Activated T-helper 2 cell treated with anti-CD3 and anti-CD28 coated beads, Interferon-gamma antibody, Interleukin-2, Interleukin-4, amounts not matched to agents 10 μg/mL and 5 μg/mL and 100 μg/mL, durations not matched to agents 14 hours and 24 hours and 36 hours (primary cell): ENCODE results near the gene MBD2. TPM values are rescaled to one million over a fixed set of nuclear protein-coding genes. Genes with fewer than 3 reads are reported as not detected.

Experiments used
- total RNA-seq: library from RNA; stranded (reverse); gene quantifications from 2 replicates; pipeline ENCODE4 v1.2.3, GENCODE V29; 2022

The MBD2 gene
- total RNA-seq, 1 donor from 2014 or later: 196 TPM

Other genes starting within 250 kb of the MBD2 start
- gene POLI, start 44.8 kb upstream of the MBD2 start, total RNA-seq: 11.8 and 14.1 TPM in 2 replicates
- gene STARD6, start 133.2 kb upstream of the MBD2 start, total RNA-seq: not detected in 2 replicates
- 10.4 and 10.9 TPM in 2 replicates for gene C18orf54, start 133.2 kb upstream of the MBD2 start, total RNA-seq